ENCODE measurements around the gene TCP11. TPM values are rescaled to one million over a fixed set of nuclear protein-coding genes. Genes with fewer than 3 reads are reported as not detected.

Gene TCP11
- total RNA-seq, 6 experiments from 2014 or later = 0.31 TPM; not detected in 5

- DNase-seq = peak in 1 of 3 donors; percentile 28
Observed at GRCh38 chr6:35090734-35091133, 50.4 kb downstream of the TCP11 start.

GRCh38 chr6:35089935-35090505 lies 51.1 kb downstream of the TCP11 start:
- ATAC-seq = no peak
- H3K4me1 ChIP-seq = peaks cover 0 to 14% (median 6%) of the 10 kb centered on the region in 4 donors
- no peaks in the 10 kb centered on the region for H3K9me3 ChIP-seq
- no peaks in the 10 kb centered on the region for H3K27me3 ChIP-seq
- TF ChIP-seq, protein P1, sequence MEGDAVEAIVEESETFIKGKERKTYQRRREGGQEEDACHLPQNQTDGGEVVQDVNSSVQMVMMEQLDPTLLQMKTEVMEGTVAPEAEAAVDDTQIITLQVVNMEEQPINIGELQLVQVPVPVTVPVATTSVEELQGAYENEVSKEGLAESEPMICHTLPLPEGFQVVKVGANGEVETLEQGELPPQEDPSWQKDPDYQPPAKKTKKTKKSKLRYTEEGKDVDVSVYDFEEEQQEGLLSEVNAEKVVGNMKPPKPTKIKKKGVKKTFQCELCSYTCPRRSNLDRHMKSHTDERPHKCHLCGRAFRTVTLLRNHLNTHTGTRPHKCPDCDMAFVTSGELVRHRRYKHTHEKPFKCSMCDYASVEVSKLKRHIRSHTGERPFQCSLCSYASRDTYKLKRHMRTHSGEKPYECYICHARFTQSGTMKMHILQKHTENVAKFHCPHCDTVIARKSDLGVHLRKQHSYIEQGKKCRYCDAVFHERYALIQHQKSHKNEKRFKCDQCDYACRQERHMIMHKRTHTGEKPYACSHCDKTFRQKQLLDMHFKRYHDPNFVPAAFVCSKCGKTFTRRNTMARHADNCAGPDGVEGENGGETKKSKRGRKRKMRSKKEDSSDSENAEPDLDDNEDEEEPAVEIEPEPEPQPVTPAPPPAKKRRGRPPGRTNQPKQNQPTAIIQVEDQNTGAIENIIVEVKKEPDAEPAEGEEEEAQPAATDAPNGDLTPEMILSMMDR (IDR thresholded peaks at IDR 0.05) = no peak
- TF ChIP-seq POLR2A (IDR thresholded peaks at IDR 0.05) = no peak
- 82% methylated on average over 7 of the region's 15 CpGs for WGBS (ENCODE audit: insufficient coverage, low coverage, low lambda C conversion rate, missing lambda C conversion rate)
- H3K36me3 ChIP-seq = peaks cover 0 to 26% (median 3%) of the 10 kb centered on the region in 4 donors
- H3K4me3 ChIP-seq = no peak overlapping the region
- intact Hi-C loops (cut with DNase I) = no loop called here
- H3K27ac ChIP-seq = no peak overlapping the region
- peak in 1 of 3 donors; percentile 36 for DNase-seq

More at GRCh38 chr6:35090734-35091133, 50.4 kb downstream of the TCP11 start:
- WGBS (ENCODE audit: insufficient coverage, low coverage, low lambda C conversion rate, missing lambda C conversion rate) = 86% methylated on average over 3 of the region's 10 CpGs
- intact Hi-C loops (cut with DNase I) = no loop called here
- Histone ChIP-seq H3K4me1 (peaks cover 0 to 16% (median 8%) of the 10 kb centered on the region in 4 donors), H3K4me3 (no peak overlapping the region), H3K27me3 (no peaks in the 10 kb centered on the region), H3K36me3 (peaks cover 0 to 19% (median under 1%) of the 10 kb centered on the region in 4 donors), H3K9me3 (no peaks in the 10 kb centered on the region), H3K27ac (no peak overlapping the region)
- TF ChIP-seq, protein P1 (IDR thresholded peaks at IDR 0.05) = no peak
- TF ChIP-seq POLR2A (IDR thresholded peaks at IDR 0.05) = no peak
- no peak for ATAC-seq

DNA sequence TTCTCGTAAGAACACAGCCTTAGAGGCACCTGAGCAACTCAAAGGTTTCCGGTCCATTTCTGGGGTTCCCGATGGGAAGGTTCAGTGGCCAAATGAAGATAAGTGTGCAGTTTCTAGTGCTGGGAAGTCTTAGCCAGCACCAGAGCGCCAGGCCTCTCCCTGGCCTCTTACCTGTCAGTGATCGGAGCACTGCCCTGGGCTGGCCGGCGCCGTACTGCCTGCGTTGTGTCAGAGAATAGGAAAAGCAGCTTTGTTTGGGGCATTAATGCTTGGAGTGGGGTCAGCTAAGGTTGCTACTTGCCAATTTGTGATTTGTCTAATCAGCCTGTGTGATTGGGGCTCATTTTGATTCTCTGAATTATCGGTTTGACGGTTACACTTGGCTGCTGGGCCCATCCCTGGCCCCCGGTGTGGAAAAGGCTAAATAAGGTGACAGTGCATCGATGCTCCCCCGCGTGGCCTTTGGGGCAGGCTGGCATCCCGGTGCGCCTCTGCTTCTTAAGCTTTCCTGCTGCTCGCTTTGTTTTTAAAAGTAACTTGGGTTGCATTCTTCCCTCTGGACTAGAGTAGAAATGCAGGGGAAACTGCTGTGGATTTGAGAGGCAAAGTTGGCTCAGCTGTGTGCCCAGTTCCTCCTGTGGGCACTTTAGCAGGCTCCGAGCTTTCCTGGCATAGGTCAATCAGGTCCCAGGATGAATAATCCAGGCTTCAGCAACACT lies 51.8 kb downstream of the TCP11 start:
- H3K36me3 ChIP-seq = peaks cover 0 to 32% (median 3%) of the 10 kb centered on the region in 4 donors
- H3K27ac ChIP-seq = no peak overlapping the region
- intact Hi-C loops (cut with DNase I) = no loop called here

GRCh38 chr6:35088281-35089215 lies 52.6 kb downstream of the TCP11 start:
- no peaks in the 10 kb centered on the region for H3K27me3 ChIP-seq
- H3K4me3 ChIP-seq = no peak overlapping the region
- peak in 1 of 3 donors; percentile 78 for DNase-seq
- H3K9me3 ChIP-seq = no peaks in the 10 kb centered on the region
- 28% methylated on average over 7 of the region's 24 CpGs for WGBS (ENCODE audit: insufficient coverage, low coverage, low lambda C conversion rate, missing lambda C conversion rate)
- intact Hi-C loops (cut with DNase I) = no loop called here
- H3K4me1 ChIP-seq = peaks cover 0 to 14% (median 6%) of the 10 kb centered on the region in 4 donors
- peaks cover 0 to 36% (median 6%) of the 10 kb centered on the region in 4 donors for H3K36me3 ChIP-seq
- TF ChIP-seq POLR2A (IDR thresholded peaks at IDR 0.05) = no peak
- TF ChIP-seq, protein P1 (IDR thresholded peaks at IDR 0.05) = no peak
- peak in 3 of 4 donors; percentile 65 to 75 (median 66) for ATAC-seq
- peak overlapping the region in 1 of 3 donors; percentile 4 for H3K27ac ChIP-seq

More for the DNA sequence above, 51.8 kb downstream of the TCP11 start:
- peak in 1 of 3 donors; percentile 47 for DNase-seq
- no peak for TF ChIP-seq POLR2A (IDR thresholded peaks at IDR 0.05)
- TF ChIP-seq, protein P1 (IDR thresholded peaks at IDR 0.05) = no peak
- Histone ChIP-seq H3K4me1 (peaks cover 0 to 14% (median 6%) of the 10 kb centered on the region in 4 donors), H3K9me3 (no peaks in the 10 kb centered on the region), H3K27me3 (no peaks in the 10 kb centered on the region), H3K4me3 (no peak overlapping the region)
- peak in 1 of 4 donors; percentile 5 for ATAC-seq
- WGBS (ENCODE audit: insufficient coverage, low coverage, low lambda C conversion rate, missing lambda C conversion rate) = 94% methylated on average over 8 of the region's 19 CpGs

All from right lobe of liver (tissue), 6 donors.